Naive B cell (primary cell): ENCODE measurements around the gene TYW1B. TPM values are rescaled to one million over a fixed set of nuclear protein-coding genes. Genes with fewer than 3 reads are reported as not detected.
"Not testable (repeated sequence)": the region's sequence is repeated elsewhere in the genome, so short reads cannot be mapped to it uniquely, and the experiment has no call there.

Source experiments
- ATAC-seq, 2 donors: fragments of 150-1000 bp; cut with Tn5 transposase; 2 replicates each; pipeline ENCODE4 v1.10.0; 2021; ENCODE audit warnings: low read depth in 2 of 2, mild to moderate bottlenecking in 2 of 2, moderate library complexity in 2 of 2
- DNase-seq: peaks from one replicate; pipeline ENCODE4 v3.0.0; 2022
- H3K27ac Mint-ChIP-seq, 6 donors: one replicate each; pipeline ENCODE4 v1.8.0; 2020 to 2022; ENCODE audit warnings: mild to moderate bottlenecking in 6 of 6, mixed read lengths in 6 of 6, moderate library complexity in 5 of 6, inconsistent platforms in 2 of 6
- H3K27me3 Mint-ChIP-seq, 3 donors: one replicate each; pipeline ENCODE4 v1.8.0; 2021 to 2022; ENCODE audit warnings: mixed read lengths in 3 of 3, mild to moderate bottlenecking in 1 of 3
- H3K36me3 Mint-ChIP-seq, 2 donors: one replicate each; pipeline ENCODE4 v1.8.0; 2020 to 2022; ENCODE audit warnings: mixed read lengths in 2 of 2, inconsistent platforms in 1 of 2, mild to moderate bottlenecking in 1 of 2
- H3K4me1 Mint-ChIP-seq, 3 donors: one replicate each; pipeline ENCODE4 v1.8.0; 2020 to 2022; ENCODE audit warnings: mixed read lengths in 3 of 3, inconsistent platforms in 1 of 3, mild to moderate bottlenecking in 1 of 3, moderate library complexity in 1 of 3
- H3K4me3 Mint-ChIP-seq, 8 donors: one replicate each; pipeline ENCODE4 v1.8.0; 2020 to 2022; ENCODE audit warnings: mild to moderate bottlenecking in 8 of 8, mixed read lengths in 8 of 8, moderate library complexity in 8 of 8, inconsistent platforms in 2 of 8
- H3K9me3 Mint-ChIP-seq, 7 donors: one replicate each; pipeline ENCODE4 v1.8.0; 2020 to 2022; ENCODE audit warnings: mixed read lengths in 7 of 7, mild to moderate bottlenecking in 5 of 7, inconsistent platforms in 2 of 7, moderate library complexity in 1 of 7
- polyA plus RNA-seq, 6 donors: library from polyadenylated mRNA; unstranded; fragments of 300-500 nt; fragmentation: Illumina TruSeq; gene quantifications; one replicate each; pipeline ENCODE4 v1.2.3, GENCODE V29; 2021; ENCODE audit warnings: low read depth in 6 of 6

The TYW1B gene
- polyA plus RNA-seq, 6 donors from 2014 or later: 0.34 to 4.1 (median 1.9) TPM

DNA sequence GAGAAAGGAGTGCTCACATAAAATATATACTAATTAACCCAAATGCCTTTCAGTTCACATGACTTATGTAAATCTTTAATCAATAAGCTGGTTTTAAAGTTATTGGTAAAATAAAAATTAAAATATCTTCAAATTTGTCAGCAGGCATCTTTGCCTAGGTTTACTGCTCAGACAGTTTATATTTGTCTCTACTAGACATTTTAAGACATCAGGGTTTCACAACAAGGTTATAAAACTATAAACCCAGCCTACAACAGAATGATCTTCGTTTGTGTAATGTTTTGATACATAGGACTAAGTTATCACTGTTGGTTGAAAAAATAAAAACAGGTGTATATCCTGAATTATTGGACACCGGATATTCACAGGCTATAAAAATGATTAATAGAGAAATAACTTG, 67.4 kb downstream of the TYW1B start:
- DNase-seq (no peak), ATAC-seq (no peak)
- H3K4me3 Mint-ChIP-seq: no peak overlapping the region
- H3K4me1 Mint-ChIP-seq: no peaks in the 10 kb centered on the region
- peaks cover 32 to 35% of the 10 kb centered on the region in 2 donors for H3K36me3 Mint-ChIP-seq
- no peak overlapping the region for H3K27ac Mint-ChIP-seq
- no peaks in the 10 kb centered on the region for H3K27me3 Mint-ChIP-seq
- peaks cover 3 to 44% (median 33%) of the 10 kb centered on the region in 7 donors for H3K9me3 Mint-ChIP-seq

DNA sequence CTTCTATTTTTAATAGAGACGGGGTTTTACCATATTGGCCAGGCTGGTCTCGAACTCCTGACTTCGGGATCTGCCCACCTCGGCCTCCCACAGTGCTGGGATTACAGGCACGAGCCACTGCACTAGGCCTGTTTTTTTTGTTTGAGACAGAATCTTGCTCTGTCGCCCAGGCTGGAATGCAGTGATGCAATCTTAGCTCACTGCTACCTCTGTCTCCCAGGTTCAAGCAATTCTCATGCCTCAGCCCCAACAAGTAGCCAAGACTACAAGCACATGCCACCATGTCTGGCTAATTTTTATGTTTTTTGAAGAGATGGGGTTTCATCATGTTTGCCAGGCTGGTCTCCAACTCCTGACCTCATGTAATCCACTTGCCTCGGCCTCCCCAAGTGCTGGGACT, 73.7 kb downstream of the TYW1B start:
- ATAC-seq (no peak), DNase-seq (no peak)
- H3K4me3 Mint-ChIP-seq: no peak overlapping the region
- H3K4me1 Mint-ChIP-seq: no peaks in the 10 kb centered on the region
- peaks cover 19 to 41% of the 10 kb centered on the region in 2 donors for H3K36me3 Mint-ChIP-seq
- peaks cover 3 to 18% (median 10%) of the 10 kb centered on the region in 7 donors for H3K9me3 Mint-ChIP-seq
- no peaks in the 10 kb centered on the region for H3K27me3 Mint-ChIP-seq
- H3K27ac Mint-ChIP-seq: no peak overlapping the region

DNA sequence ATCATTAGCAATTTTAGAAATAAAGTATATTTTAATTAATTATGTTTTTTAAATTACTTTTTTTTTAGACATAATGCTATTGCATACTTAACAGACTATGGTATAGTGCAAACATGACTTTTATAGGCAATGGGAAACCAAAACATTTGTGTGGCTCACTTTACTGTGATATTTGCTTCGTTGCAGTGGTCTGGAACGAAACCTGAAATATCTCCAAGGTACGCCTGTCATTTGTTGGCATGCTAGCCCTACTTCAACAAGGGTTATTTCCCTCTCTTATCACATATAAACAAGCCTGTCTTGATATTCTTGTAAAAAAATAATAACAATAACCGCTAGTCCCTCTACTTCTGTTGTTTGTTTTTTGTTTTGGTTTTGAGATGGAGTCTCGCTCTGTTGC, 74.2 kb downstream of the TYW1B start:
- no peak for ATAC-seq
- no peak for DNase-seq
- Mint-ChIP-seq H3K36me3 (peaks cover 16 to 39% of the 10 kb centered on the region in 2 donors), H3K27ac (no peak overlapping the region), H3K4me3 (no peak overlapping the region), H3K27me3 (no peaks in the 10 kb centered on the region), H3K9me3 (peaks cover 3 to 12% (median 5%) of the 10 kb centered on the region in 7 donors), H3K4me1 (no peaks in the 10 kb centered on the region)

DNA sequence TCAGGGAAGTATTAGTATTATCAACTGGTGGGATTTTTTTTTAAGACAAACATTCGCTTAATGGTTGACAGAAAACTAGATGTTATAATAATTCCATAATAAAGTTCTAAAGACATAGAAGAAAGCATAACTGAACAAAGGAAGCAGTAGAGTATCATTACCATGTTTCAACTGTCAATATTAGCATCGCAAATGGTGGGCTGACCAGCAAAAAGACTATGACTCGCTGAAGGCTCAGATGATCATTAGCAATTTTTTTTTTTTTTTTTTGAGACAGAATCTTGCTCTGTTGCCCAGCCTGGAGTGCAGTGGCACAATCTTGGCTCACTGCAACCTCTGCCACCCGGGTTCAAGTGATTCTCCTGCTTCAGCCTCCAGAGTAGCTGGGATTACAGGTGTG, 74.8 kb downstream of the TYW1B start:
- not testable (repeated sequence) for H3K27me3 Mint-ChIP-seq, H3K9me3 Mint-ChIP-seq, DNase-seq, ATAC-seq, H3K27ac Mint-ChIP-seq, H3K4me1 Mint-ChIP-seq, H3K4me3 Mint-ChIP-seq
- peaks cover 11 to 33% of the 10 kb centered on the region in 2 donors for H3K36me3 Mint-ChIP-seq

DNA sequence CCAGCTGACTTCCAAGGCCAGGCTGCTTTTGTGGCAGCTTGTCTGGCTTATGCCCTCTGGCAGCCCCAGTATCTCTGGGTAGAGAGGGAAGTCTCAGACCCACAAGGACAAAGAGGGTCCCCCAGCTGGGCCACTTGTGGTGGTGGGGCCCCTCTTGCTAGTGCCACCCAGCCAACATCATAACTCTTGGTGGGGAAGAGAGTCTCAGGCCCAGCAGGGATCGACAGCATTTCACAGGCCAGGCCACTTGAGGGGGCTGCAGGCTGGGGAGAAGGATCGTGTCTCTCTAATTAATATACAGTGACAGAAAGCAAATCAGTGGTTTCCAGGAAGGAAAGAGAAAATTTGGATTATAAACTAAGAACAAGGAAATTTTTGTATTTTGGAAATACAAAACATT, 76.0 kb downstream of the TYW1B start:
- Mint-ChIP-seq H3K9me3 (peaks cover 0 to 4% (median 0%) of the 10 kb centered on the region in 7 donors), H3K4me1 (no peaks in the 10 kb centered on the region), H3K27ac (peak overlapping the region in 1 of 6 donors; percentile 33), H3K36me3 (peaks cover 12 to 24% of the 10 kb centered on the region in 2 donors), H3K4me3 (no peak overlapping the region), H3K27me3 (no peaks in the 10 kb centered on the region)
- no peak for DNase-seq
- ATAC-seq: no peak

- no peak overlapping the region for H3K4me3 Mint-ChIP-seq
- DNase-seq (no peak), ATAC-seq (no peak)
- H3K9me3 Mint-ChIP-seq: peaks cover 0 to 4% (median 2%) of the 10 kb centered on the region in 7 donors
- H3K27me3 Mint-ChIP-seq: no peaks in the 10 kb centered on the region
- peaks cover 8 to 18% of the 10 kb centered on the region in 2 donors for H3K36me3 Mint-ChIP-seq
- H3K4me1 Mint-ChIP-seq: no peaks in the 10 kb centered on the region
- no peak overlapping the region for H3K27ac Mint-ChIP-seq
These were observed 76.6 kb downstream of the TYW1B start for GRCh38 chr7:72751378-72751777.

GRCh38 chr7:72748649-72749048, 79.4 kb downstream of the TYW1B start:
- not testable (repeated sequence) for H3K4me3 Mint-ChIP-seq, H3K9me3 Mint-ChIP-seq, H3K27ac Mint-ChIP-seq, ATAC-seq, H3K27me3 Mint-ChIP-seq, DNase-seq, H3K4me1 Mint-ChIP-seq
- peaks cover 12 to 24% of the 10 kb centered on the region in 2 donors for H3K36me3 Mint-ChIP-seq

DNA sequence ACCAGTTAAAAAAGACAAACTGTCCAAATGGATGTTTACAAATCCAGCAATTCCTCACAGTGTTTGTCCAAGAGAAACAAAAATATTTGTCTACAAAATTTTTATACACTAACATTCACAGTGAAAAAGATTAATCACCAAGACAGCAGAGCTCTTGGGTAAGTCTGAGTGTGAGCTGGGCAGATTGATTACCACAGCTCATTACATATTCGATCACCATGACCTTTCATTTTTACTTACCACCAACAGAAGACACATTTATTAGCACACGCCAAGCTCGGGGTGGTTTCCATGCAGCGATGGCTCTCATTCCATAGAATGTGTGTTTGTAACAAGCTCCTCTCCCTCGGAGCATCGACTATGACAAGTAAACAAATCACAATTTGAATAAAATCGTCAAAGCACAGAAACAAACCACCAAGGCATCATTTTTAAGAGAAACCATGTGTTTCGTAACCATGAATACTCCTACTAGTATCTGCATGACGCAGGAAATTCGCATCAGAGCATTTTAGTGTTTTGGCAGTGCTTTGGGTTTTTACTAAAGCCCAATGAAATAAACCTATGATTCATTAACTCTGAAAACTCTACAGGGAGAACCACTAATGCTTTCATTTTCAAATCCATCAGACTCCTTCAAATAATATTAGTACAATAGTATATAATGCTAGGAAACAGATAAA, 83.6 kb downstream of the TYW1B start:
- not testable (repeated sequence) for H3K4me1 Mint-ChIP-seq, ATAC-seq, H3K27me3 Mint-ChIP-seq, H3K4me3 Mint-ChIP-seq, H3K27ac Mint-ChIP-seq, DNase-seq
- Mint-ChIP-seq H3K9me3 (peaks cover 11 to 24% (median 13%) of the 10 kb centered on the region in 7 donors), H3K36me3 (peaks cover 37 to 38% of the 10 kb centered on the region in 2 donors)

GRCh38 chr7:72743801-72744200, 84.2 kb downstream of the TYW1B start:
- ATAC-seq, H3K27ac Mint-ChIP-seq, H3K4me1 Mint-ChIP-seq, H3K4me3 Mint-ChIP-seq, H3K27me3 Mint-ChIP-seq, DNase-seq: not testable (repeated sequence)
- peaks cover 11 to 24% (median 13%) of the 10 kb centered on the region in 7 donors for H3K9me3 Mint-ChIP-seq
- peaks cover 35 to 38% of the 10 kb centered on the region in 2 donors for H3K36me3 Mint-ChIP-seq

DNA sequence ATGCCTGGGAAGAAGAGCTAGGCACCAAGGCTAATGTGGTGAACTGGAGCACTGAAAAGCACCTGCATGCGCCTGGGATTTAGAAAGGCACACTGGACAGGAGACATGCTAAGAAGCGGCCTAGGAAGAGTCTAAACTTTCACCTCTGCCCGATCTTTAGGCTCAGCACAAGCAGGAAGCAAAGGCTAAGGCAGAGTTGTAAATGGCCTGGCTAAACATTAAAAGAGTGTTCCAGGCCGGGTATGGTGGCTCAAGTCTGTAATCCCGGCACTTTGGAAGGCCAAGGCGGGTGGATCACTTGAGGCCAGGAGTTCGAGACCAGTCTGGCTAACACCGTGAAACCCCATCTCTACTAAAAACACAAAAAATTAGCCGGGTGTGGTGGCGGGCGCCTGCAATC, 88.3 kb downstream of the TYW1B start:
- ATAC-seq, H3K4me1 Mint-ChIP-seq, H3K27me3 Mint-ChIP-seq, DNase-seq, H3K4me3 Mint-ChIP-seq, H3K27ac Mint-ChIP-seq: not testable (repeated sequence)
- Mint-ChIP-seq H3K9me3 (peaks cover 9 to 50% (median 36%) of the 10 kb centered on the region in 7 donors), H3K36me3 (peaks cover 46 to 48% of the 10 kb centered on the region in 2 donors)

DNA sequence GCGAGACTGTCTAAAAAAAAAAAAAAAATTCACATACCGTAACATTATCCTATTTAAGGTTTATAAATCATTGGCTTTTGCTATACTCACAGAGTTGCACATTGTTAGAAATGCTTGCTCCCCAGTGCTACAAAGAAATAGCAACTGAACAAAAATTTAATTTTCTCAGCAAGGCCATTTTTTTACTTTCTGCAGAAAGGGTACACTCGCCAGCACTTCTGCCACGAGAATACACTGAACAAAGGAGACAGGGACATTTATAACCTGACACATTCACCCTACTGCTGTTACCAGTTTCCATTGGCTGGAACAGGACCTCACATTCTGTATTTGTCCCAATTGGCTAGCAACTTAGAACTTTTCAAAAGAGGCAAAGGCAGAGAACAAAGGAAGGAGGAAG, 92.1 kb downstream of the TYW1B start:
- H3K4me1 Mint-ChIP-seq, H3K27ac Mint-ChIP-seq, DNase-seq, ATAC-seq, H3K4me3 Mint-ChIP-seq, H3K27me3 Mint-ChIP-seq: not testable (repeated sequence)
- Mint-ChIP-seq H3K9me3 (peaks cover 5 to 64% (median 49%) of the 10 kb centered on the region in 7 donors), H3K36me3 (peaks cover 41 to 46% of the 10 kb centered on the region in 2 donors)

GRCh38 chr7:72730815-72731214, 97.2 kb downstream of the TYW1B start:
- not testable (repeated sequence) for DNase-seq, H3K27me3 Mint-ChIP-seq, ATAC-seq, H3K27ac Mint-ChIP-seq
- H3K4me3 Mint-ChIP-seq: peak overlapping the region in 1 of 8 donors; percentile 51
- peaks cover 0 to 16% (median 0%) of the 10 kb centered on the region in 3 donors for H3K4me1 Mint-ChIP-seq
- H3K36me3 Mint-ChIP-seq: peaks cover 52 to 61% of the 10 kb centered on the region in 2 donors
- peaks cover 10 to 55% (median 42%) of the 10 kb centered on the region in 7 donors for H3K9me3 Mint-ChIP-seq

DNA sequence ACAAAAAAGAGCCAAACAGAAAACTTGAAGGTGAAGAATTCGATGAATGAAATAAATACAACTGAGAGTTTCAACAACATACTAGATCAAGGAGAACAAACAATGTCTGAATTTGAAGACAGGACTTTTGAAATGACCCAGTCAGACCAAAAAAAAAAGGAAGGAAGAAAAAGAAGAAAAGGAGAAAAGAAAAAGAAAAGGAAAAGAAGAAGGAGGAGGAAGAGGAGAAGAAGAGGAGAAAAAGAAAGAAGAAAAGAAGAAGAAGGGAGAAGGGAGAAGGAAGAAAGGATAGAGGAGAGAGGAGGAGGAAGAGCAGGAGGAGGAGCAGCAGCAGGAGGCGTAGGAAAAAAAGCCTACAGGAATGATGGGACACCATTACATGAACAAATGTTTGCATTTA, 97.6 kb downstream of the TYW1B start:
- not testable (repeated sequence) for DNase-seq, ATAC-seq, H3K27me3 Mint-ChIP-seq
- H3K27ac Mint-ChIP-seq: peak overlapping the region in 1 of 6 donors; percentile 1
- H3K36me3 Mint-ChIP-seq: peaks cover 56 to 61% of the 10 kb centered on the region in 2 donors
- H3K4me3 Mint-ChIP-seq: peak overlapping the region in 1 of 8 donors; percentile 45
- H3K4me1 Mint-ChIP-seq: peaks cover 0 to 16% (median 0%) of the 10 kb centered on the region in 3 donors
- peaks cover 10 to 52% (median 41%) of the 10 kb centered on the region in 7 donors for H3K9me3 Mint-ChIP-seq

- not testable (repeated sequence) for H3K27ac Mint-ChIP-seq, ATAC-seq, H3K4me3 Mint-ChIP-seq, H3K27me3 Mint-ChIP-seq, DNase-seq
- Mint-ChIP-seq H3K4me1 (peaks cover 0 to 16% (median 0%) of the 10 kb centered on the region in 3 donors), H3K36me3 (peaks cover 46 to 52% of the 10 kb centered on the region in 2 donors), H3K9me3 (peaks cover 10 to 40% (median 30%) of the 10 kb centered on the region in 7 donors)
These were observed 98.9 kb downstream of the TYW1B start for GRCh38 chr7:72729130-72729529.
